HT1080 (cell line): ENCODE results near the gene BCORL1. TPM values are rescaled to one million over a fixed set of nuclear protein-coding genes. Genes with fewer than 3 reads are reported as not detected.

ENCODE experiments used
- DNase-seq: peaks from one replicate; pipeline ENCODE4 v3.0.0-alpha.2; 2015; ENCODE audit warnings: low read depth
- total RNA-seq: library from RNA; depleted of rRNA; stranded (reverse); fragments of >200 nt; shearing (Covaris generic); gene quantifications from 2 replicates; pipeline ENCODE4 v1.2.3, GENCODE V29; 2014; rRNA removed

Gene BCORL1
- total RNA-seq, 1 experiment from 2014 or later: 1.6 TPM

DNA sequence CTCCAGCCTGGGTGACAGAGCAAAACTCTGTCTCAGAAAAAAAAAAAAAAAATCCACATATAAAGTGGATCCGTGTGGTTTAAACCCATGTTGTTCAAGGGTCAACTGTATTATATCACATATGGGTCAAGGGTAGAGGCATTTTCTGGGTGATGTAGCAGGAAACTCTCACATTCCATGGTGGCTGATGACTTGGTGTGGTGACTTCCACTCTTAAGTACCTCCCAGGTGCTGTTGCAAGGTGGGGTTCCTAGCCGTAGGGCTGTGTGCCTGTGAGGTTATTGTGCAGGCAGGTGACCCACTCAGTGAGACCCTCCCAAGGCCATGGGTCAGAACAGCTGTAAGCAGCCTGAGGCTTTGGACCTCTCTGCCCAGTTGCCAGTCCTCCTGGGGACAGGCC, 110.8 kb downstream of the BCORL1 start:
- no peak for DNase-seq

DNA sequence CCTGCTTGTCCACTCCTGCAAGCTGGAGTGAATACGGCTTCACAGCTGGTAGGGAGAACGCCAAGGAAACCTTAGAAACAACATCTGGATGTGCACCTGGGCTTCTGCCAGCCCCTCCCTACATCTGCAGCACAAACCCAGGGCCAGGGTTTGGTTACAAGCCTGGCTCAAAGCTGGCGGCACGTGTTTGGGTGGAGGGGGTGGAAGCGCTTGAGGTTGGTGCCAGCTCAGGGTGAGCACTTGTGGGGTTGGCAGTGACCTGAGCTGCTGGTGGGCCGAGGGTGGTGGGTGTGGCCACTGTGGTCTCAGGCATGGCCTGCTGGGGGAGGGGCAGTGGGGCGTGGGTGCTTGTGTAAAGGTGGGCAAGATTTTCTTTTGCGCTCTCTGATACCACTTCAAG, 112.3 kb downstream of the BCORL1 start:
- DNase-seq: no peak

DNA sequence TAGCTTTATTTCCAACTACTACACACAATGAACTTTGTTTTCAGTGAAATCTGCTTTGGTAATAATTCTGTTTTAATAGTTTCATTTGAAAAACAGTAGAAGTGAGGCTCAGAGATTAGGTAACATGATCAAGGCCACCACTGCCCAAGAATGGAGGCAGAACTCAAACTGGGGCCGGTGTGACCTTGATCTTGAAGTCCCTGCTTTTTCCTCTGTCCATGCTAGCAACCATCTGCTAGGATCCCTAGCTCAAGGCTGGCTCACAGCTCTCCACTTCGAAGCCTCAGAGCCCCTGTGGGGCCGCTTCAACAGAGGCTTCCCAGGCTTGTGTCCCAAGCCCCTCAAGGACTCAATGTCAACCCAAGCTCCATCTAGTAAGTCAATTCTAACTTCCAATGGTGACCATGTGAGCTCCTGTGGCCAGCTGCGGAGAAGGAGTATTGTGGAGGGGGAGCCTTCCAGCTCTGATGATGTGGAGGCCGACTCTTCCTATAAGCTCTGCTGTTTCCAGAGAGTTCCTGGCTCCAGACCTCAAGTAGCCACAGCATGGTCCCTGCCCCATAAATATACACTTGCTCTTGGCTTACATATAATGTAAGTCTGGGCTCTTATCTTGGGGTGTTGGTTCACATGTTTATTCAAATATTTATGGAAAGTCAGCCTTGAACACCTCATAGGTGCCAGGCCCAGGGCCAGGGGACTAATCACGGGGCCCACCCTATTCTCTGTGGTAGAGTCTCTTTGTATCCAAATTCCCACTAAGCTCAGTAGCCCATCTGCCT, 113.0 kb downstream of the BCORL1 start:
- no peak for DNase-seq

DNA sequence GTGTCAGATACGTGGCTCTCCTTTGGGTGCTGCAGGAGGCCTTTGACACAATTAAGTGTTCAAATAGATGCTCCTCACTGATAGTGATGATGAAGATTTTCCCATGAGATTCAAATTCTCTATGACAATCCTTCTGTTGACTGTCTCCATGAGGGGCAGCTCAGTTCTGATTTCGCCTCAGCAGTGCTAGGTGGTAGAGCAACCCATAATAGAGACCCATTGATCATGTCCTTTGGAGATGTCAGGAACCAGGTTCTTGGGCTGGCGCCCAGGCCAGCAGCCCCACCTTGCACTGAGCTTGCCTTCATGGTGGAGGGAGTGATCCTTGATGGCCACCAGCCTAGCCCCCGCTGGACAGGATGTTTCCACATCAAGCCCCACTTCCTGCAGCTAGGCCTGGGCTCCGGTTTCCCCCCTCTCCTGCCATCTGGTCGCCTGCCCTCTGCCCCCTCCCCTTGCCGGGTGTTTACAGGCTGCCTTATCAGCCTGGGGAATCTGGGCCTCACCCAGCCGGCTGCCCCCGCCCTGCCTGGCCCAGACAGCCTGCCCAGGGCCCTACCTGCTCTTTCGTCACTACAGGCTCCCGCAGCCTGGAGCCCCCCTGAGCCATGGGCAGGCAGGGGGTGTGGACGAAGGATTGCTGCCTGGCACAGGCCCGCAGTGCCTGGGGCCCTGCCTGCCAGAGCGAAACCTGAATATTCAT, 115.2 kb downstream of the BCORL1 start:
- DNase-seq: no peak

DNA sequence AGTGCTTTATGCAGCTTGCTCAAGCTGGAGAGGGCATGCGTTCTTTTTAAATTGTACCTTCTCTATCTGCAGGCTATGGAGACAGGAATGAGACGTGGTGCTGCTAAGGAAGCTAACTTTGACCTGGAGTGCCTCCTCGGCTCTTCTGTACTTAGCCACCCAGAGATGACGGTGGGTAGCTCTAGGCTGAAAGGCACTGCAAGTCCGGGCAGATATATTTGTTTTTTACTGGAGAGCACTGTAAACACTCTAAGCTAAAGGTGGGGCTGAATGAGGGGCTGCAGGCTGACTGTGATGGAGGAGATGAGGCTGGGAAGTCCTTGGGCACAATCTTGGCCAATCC, 115.7 kb downstream of the BCORL1 start:
- no peak for DNase-seq

DNA sequence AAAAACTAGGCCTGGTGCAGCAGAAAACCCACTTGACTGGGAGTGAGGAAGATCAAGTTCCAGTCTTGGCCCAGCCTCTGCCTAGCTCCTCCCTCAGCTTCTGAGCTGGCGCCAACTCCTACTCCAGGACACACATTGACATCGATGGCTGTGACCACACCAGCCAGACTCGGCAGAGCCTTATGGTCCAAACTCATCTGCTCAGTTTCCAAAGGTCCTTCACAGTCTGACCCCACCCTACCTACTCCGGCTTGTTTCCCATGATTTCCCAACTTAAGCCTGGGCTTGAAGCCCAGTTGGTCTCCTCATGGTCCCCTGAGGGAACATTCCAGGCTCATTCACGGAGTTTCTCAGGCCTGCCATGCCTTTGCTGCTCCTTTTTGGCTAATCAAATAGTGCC, 117.7 kb downstream of the BCORL1 start:
- DNase-seq: no peak

DNA sequence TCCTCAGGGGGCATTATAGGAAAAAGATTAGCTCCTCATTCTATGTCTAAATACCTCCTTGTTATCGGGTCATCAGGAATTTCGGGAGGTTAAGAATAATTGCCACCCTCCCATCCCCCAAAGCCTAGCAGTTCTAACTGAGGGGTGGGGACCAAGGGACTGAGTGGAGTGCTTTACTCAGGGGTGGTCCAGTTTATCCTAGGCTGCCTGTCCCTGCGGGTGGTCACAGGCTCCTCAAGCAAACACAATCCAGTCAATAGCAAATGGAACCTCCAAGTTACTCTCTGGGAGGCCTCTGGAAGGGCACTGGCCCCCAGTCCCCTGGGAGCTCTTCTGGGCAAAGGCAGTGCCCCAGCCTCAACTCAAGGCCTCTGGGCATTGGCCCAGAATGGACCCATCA, 121.2 kb downstream of the BCORL1 start:
- no peak for DNase-seq

DNA sequence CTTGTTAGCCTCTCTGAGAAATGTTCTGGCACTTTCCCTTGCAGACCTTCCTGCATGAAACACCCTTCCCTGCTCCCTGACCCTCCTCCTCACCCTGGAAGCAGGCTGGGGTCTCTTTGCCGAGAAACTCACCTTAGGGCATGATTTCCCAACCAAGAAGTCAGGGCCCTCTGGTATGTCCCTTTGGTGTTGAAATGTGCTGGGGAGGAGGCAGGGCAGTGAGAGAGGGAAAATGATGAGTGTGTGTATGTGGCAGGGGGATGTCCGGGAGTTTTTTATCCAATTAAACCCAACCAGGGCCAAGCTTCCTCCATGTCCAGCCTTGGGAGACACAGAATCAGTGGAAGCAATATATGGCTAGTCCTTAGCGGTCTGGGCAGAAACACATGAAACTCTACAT, 122.8 kb downstream of the BCORL1 start:
- no peak for DNase-seq

DNA sequence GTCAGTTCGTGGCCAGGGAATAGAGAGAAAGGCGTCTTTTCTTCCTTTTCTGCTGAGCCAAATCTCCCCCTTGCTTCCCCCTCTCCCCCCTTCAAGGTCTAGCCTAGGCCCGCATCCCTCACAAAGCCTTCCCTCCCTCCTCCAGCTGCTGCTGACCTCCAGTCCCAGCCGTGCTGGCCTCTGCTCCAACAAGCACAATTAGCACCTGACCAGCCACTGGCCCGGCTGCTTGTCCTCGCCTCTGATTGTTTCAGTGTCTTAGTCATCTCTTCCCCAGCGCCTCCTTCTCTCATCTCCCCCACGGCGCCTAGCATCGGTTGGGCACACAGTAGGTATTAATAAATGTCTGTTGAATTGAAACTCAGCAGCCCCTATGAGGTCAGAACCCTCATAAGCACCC, 123.6 kb downstream of the BCORL1 start:
- no peak for DNase-seq

Other genes with a start within 250 kb of the BCORL1 start
- gene XPNPEP2, start 243.7 kb upstream of the BCORL1 start, total RNA-seq: not detected in 2 replicates
- 0.03 TPM in 1 of 2 replicates, not detected in the other for gene SASH3, start 202.7 kb upstream of the BCORL1 start, total RNA-seq
- 7.3 and 11.6 TPM in 2 replicates for gene ZDHHC9, start 138.7 kb upstream of the BCORL1 start, total RNA-seq
- 52.6 and 53.5 TPM in 2 replicates for gene UTP14A, start 76.5 kb upstream of the BCORL1 start, total RNA-seq
- gene ELF4, start 127.9 kb downstream of the BCORL1 start, total RNA-seq: 13.1 and 18.2 TPM in 2 replicates
- gene AIFM1, start 183.2 kb downstream of the BCORL1 start, total RNA-seq: 27.0 and 28.3 TPM in 2 replicates
- 0.16 TPM in 1 of 2 replicates, not detected in the other for gene RAB33A, start 189.3 kb downstream of the BCORL1 start, total RNA-seq